OCI-LY7 (cell line): Measurements from ENCODE around the gene CCNK. TPM values are rescaled to one million over a fixed set of nuclear protein-coding genes. Genes with fewer than 3 reads are reported as not detected.

ENCODE experiments used
- BruUV-seq: library from RNA; stranded (reverse); fragments of 400-500 nt; replicated peaks from 2 replicates; lab custom pipeline; 2021; lab: Mats Ljungman, UMichigan
- CTCF ChIA-PET: fragments of 300-600 bp; sonication (Branson Sonifier 250); formaldehyde crosslinking; loops from one replicate; lab custom pipeline; 2022; ENCODE audit warnings: antibody characterized with exemption; ENCODE audit not compliant: unreplicated experiment; lab: Charles Lee
- POLR2A ChIA-PET: fragments of 300-600 bp; sonication (Branson Sonifier 250); formaldehyde crosslinking; loops from one replicate; lab custom pipeline; 2022; ENCODE audit warnings: antibody characterized with exemption; lab: Charles Lee
- DNase-seq: peaks from one replicate; pipeline ENCODE4 v3.0.0-alpha.2; 2015; ENCODE audit warnings: low spot score
- H2AFZ ChIP-seq: fragments of 200-600 bp; sonication (generic), shearing (Covaris generic); 2 replicates; pipeline ENCODE4 v1.6.1; 2014; ENCODE audit warnings: mild to moderate bottlenecking, antibody characterized with exemption, low read length, moderate library complexity
- H3K27ac ChIP-seq: fragments of 200-600 bp; sonication (generic); 2 replicates; pipeline ENCODE4 v1.5.1; 2014; ENCODE audit warnings: mixed run types, low read depth, mild to moderate bottlenecking, moderate library complexity, low read length, inconsistent platforms; ENCODE audit not compliant: poor library complexity, severe bottlenecking
- H3K36me3 ChIP-seq: fragments of 200-600 bp; sonication (generic); 2 replicates; pipeline ENCODE4 v1.6.1; 2014; ENCODE audit warnings: mild to moderate bottlenecking, antibody characterized with exemption, low read length, moderate library complexity, mixed read lengths; ENCODE audit not compliant: insufficient read depth
- H3K4me1 ChIP-seq: fragments of 200-600 bp; sonication (generic); 2 replicates; pipeline ENCODE4 v1.5.1; 2014; ENCODE audit warnings: mild to moderate bottlenecking, low read length; ENCODE audit not compliant: insufficient read depth, poor library complexity, severe bottlenecking
- H3K4me2 ChIP-seq: fragments of 200-600 bp; sonication (generic); 2 replicates; pipeline ENCODE4 v1.6.1; 2014; ENCODE audit warnings: mild to moderate bottlenecking, low read length
- H3K4me3 ChIP-seq: fragments of 200-600 bp; sonication (generic); 2 replicates; pipeline ENCODE4 v1.5.1; 2014; ENCODE audit warnings: mild to moderate bottlenecking, low read depth, low read length; ENCODE audit not compliant: poor library complexity, severe bottlenecking
- H3K79me2 ChIP-seq: fragments of 200-600 bp; sonication (generic); 2 replicates; pipeline ENCODE4 v1.6.1; 2016; ENCODE audit warnings: low read depth, mild to moderate bottlenecking, low read length, moderate library complexity, mixed read lengths; ENCODE audit not compliant: insufficient read depth
- H3K9me2 ChIP-seq: fragments of 200-600 bp; sonication (generic); 2 replicates; pipeline ENCODE4 v1.6.1; 2016; ENCODE audit warnings: mild to moderate bottlenecking, low read length, mixed read lengths; ENCODE audit not compliant: insufficient read depth
- H3K9me3 ChIP-seq: fragments of 200-600 bp; sonication (generic); 2 replicates; pipeline ENCODE4 v1.6.1; 2014; ENCODE audit warnings: mild to moderate bottlenecking, mixed run types, low read length, mixed read lengths
- H4K20me1 ChIP-seq: fragments of 200-600 bp; sonication (generic); 2 replicates; pipeline ENCODE4 v1.6.1; 2014; ENCODE audit warnings: mild to moderate bottlenecking, antibody characterized with exemption, low read length, moderate library complexity, mixed read lengths; ENCODE audit not compliant: insufficient read depth
- EZH2phosphoT487 ChIP-seq: fragments of 200-600 bp; sonication (generic); IDR thresholded peaks from 2 replicates; pipeline ENCODE4 v1.6.1; 2018; ENCODE audit warnings: low read depth, borderline replicate concordance, mild to moderate bottlenecking, mixed run types, antibody characterized with exemption, low read length, moderate library complexity, mixed read lengths
- intact Hi-C: fragments of 100-400 bp; cut with micrococcal nuclease; formaldehyde crosslinking; loops from one replicate; pipeline ENCODE4 v1.10.0; 2022; ENCODE audit not compliant: unreplicated experiment
- total RNA-seq, 2 experiments: library from RNA; depleted of rRNA in 1 of 2; stranded (reverse); fragments of >200 nt in 1 of 2; shearing (Covaris generic) in 1 of 2; gene quantifications; 2 replicates each; pipeline ENCODE4 v1.2.3, GENCODE V29; 2014 to 2022
- TF ChIP-seq, protein P1 (sequence below): fragments of 200-600 bp; sonication (generic); conservative IDR thresholded peaks from 2 replicates; pipeline ENCODE4 v1.5.1; 2014; ENCODE audit warnings: mild to moderate bottlenecking, antibody characterized with exemption, low read length, moderate library complexity, mixed read lengths

Gene CCNK
- total RNA-seq, 2 experiments from 2014 or later: 25.1 to 69.0 TPM

- ChIA-PET CTCF (no interaction called here), POLR2A (interaction anchor here (0.8 kb wide), 1 partner anchor 10 kb away, joined by 3 read pairs; no protein-coding TSS in a partner anchor)
- H3K4me1 ChIP-seq: peaks cover 12% of the 10 kb centered on the region
- H3K27ac ChIP-seq: no peak overlapping the region
- DNase-seq: no peak
- no peak overlapping the region for H3K4me2 ChIP-seq
- no peak overlapping the region for H2AFZ ChIP-seq
- no peak for TF ChIP-seq EZH2phosphoT487
- TF ChIP-seq, protein P1, sequence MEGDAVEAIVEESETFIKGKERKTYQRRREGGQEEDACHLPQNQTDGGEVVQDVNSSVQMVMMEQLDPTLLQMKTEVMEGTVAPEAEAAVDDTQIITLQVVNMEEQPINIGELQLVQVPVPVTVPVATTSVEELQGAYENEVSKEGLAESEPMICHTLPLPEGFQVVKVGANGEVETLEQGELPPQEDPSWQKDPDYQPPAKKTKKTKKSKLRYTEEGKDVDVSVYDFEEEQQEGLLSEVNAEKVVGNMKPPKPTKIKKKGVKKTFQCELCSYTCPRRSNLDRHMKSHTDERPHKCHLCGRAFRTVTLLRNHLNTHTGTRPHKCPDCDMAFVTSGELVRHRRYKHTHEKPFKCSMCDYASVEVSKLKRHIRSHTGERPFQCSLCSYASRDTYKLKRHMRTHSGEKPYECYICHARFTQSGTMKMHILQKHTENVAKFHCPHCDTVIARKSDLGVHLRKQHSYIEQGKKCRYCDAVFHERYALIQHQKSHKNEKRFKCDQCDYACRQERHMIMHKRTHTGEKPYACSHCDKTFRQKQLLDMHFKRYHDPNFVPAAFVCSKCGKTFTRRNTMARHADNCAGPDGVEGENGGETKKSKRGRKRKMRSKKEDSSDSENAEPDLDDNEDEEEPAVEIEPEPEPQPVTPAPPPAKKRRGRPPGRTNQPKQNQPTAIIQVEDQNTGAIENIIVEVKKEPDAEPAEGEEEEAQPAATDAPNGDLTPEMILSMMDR: no peak
- H4K20me1 ChIP-seq: peaks cover 60% of the 10 kb centered on the region
- BruUV-seq: no TSS peak
- no peak overlapping the region for H3K4me3 ChIP-seq
- no peaks in the 10 kb centered on the region for H3K36me3 ChIP-seq
- H3K9me3 ChIP-seq: no peaks in the 10 kb centered on the region
- peaks cover 87% of the 10 kb centered on the region for H3K79me2 ChIP-seq
- intact Hi-C loops: no loop called here
- H3K9me2 ChIP-seq: no peaks in the 10 kb centered on the region
Measured at GRCh38 chr14:99476864-99477263, 4.3 kb upstream of the CCNK start.

GRCh38 chr14:99478128-99478527 lies 3.1 kb upstream of the CCNK start:
- Histone ChIP-seq H4K20me1 (peaks cover 65% of the 10 kb centered on the region), H2AFZ (no peak overlapping the region), H3K9me3 (no peaks in the 10 kb centered on the region), H3K9me2 (no peaks in the 10 kb centered on the region), H3K4me3 (no peak overlapping the region), H3K36me3 (no peaks in the 10 kb centered on the region), H3K4me2 (0 out of 2 replicates have a peak overlapping the region, but pooled peaks have one; percentile 89), H3K4me1 (peaks cover 21% of the 10 kb centered on the region), H3K27ac (no peak overlapping the region), H3K79me2 (peaks cover 87% of the 10 kb centered on the region)
- ChIA-PET POLR2A (no interaction called here), CTCF (no interaction called here)
- no peak for DNase-seq
- BruUV-seq: no TSS peak
- TF ChIP-seq, protein P1: no peak
- TF ChIP-seq EZH2phosphoT487: no peak
- intact Hi-C loops: no loop called here

- H3K4me3 ChIP-seq: peak overlapping the region; percentile 95
Measured at GRCh38 chr14:99479160-99479905, 1.9 kb upstream of the CCNK start.

More at GRCh38 chr14:99479160-99479905, 1.9 kb upstream of the CCNK start:
- BruUV-seq: no TSS peak
- CTCF ChIA-PET: no interaction called here
- Histone ChIP-seq H3K79me2 (peaks cover 88% of the 10 kb centered on the region), H3K36me3 (no peaks in the 10 kb centered on the region), H3K27ac (no peak overlapping the region), H3K4me2 (peak overlapping the region; percentile 89), H2AFZ (no peak overlapping the region; the same call in 1 of the 2 replicates), H3K4me1 (peaks cover 23% of the 10 kb centered on the region), H4K20me1 (peaks cover 69% of the 10 kb centered on the region), H3K9me2 (no peaks in the 10 kb centered on the region), H3K9me3 (no peaks in the 10 kb centered on the region)
- POLR2A ChIA-PET: interaction anchor here (0.7 kb wide), 1 partner anchor 23 kb away, joined by 3 read pairs; no protein-coding TSS in a partner anchor
- intact Hi-C loops: no loop called here
- TF ChIP-seq, protein P1: 0 out of 2 replicates have a peak, but pooled peaks have one; percentile 11
- TF ChIP-seq EZH2phosphoT487: no peak
- no peak for DNase-seq
